ENCODE measurements around the gene USP9X. TPM values are rescaled to one million over a fixed set of nuclear protein-coding genes. Genes with fewer than 3 reads are reported as not detected.
A peak's percentile ranks its signal among the peaks of the same experiment; 100 is the strongest.
"Not testable (repeated sequence)": the region's sequence is repeated elsewhere in the genome, so short reads cannot be mapped to it uniquely, and the experiment has no call there.

USP9X gene
- total RNA-seq, result 10 to 100 TPM; 72.0 to 85.0 TPM
- long read RNA-seq, partial matches to known transcripts, result 15 of 19 reads
- long read RNA-seq, other reads (novel, unspliced or antisense), result 4 of 19 reads

GRCh38 chrX:41084893-41085511, at the start of gene USP9X:
Gene USP9X, plus strand, starts transcription at chrX:41085445. Its CDS starts 38,184 bp downstream, at chrX:41123629.
- intact Hi-C loops (cut with DNase I, micrococcal nuclease), result no loop called here
- peak; percentile 93 for DNase-seq
- ATAC-seq, result peak; percentile 81

GRCh38 chrX:41035582-41035981, 49.7 kb upstream of the USP9X start:
- DNase-seq, result no peak
- intact Hi-C loops (cut with DNase I, micrococcal nuclease), result no loop called here
- peak; percentile 60 for ATAC-seq

- intact Hi-C loops (cut with DNase I, micrococcal nuclease), result no loop called here
- ATAC-seq (peak; percentile 81), DNase-seq (peak in 1 of 2 donors; percentile 33)
Measured at GRCh38 chrX:41036668-41037326, 48.4 kb upstream of the USP9X start.

- ATAC-seq (no peak), DNase-seq (no peak)
- intact Hi-C loops (cut with DNase I, micrococcal nuclease), result no loop called here
Measured at GRCh38 chrX:41043196-41043595, 42.0 kb upstream of the USP9X start.

GRCh38 chrX:41043674-41044345, 41.4 kb upstream of the USP9X start:
- intact Hi-C loops (cut with DNase I, micrococcal nuclease), result no loop called here
- ATAC-seq (no peak), DNase-seq (no peak)

GRCh38 chrX:41045960-41046567, 39.2 kb upstream of the USP9X start:
- DNase-seq, result peak in 1 of 2 donors; percentile 28
- ATAC-seq, result peak; percentile 25
- intact Hi-C loops (cut with DNase I, micrococcal nuclease), result no loop called here

GRCh38 chrX:41047878-41048534, 37.2 kb upstream of the USP9X start:
- peak; percentile 57 to 58 for DNase-seq
- intact Hi-C loops (cut with DNase I, micrococcal nuclease), result no loop called here
- ATAC-seq, result peak; percentile 90

GRCh38 chrX:41050359-41050758, 34.9 kb upstream of the USP9X start:
- intact Hi-C loops (cut with DNase I, micrococcal nuclease), result no loop called here
- DNase-seq (no peak), ATAC-seq (no peak)

- ATAC-seq, result no peak
- intact Hi-C loops (cut with DNase I, micrococcal nuclease), result no loop called here
- no peak for DNase-seq
Measured at GRCh38 chrX:41051288-41051687, 34.0 kb upstream of the USP9X start.

- no peak for DNase-seq
- intact Hi-C loops (cut with DNase I, micrococcal nuclease), result no loop called here
- ATAC-seq, result no peak
Measured at GRCh38 chrX:41055740-41056139, 29.5 kb upstream of the USP9X start.

GRCh38 chrX:41063276-41063675, 22.0 kb upstream of the USP9X start:
- intact Hi-C loops (cut with DNase I, micrococcal nuclease); DNase-seq; ATAC-seq: not testable (repeated sequence)

GRCh38 chrX:41064018-41064417, 21.2 kb upstream of the USP9X start:
- no peak for DNase-seq
- intact Hi-C loops (cut with DNase I, micrococcal nuclease), result no loop called here
- no peak for ATAC-seq

- no peak for DNase-seq
- ATAC-seq, result peak; percentile 26
- intact Hi-C loops (cut with DNase I, micrococcal nuclease), result no loop called here
Measured at GRCh38 chrX:41066391-41066790, 18.9 kb upstream of the USP9X start.

GRCh38 chrX:41066969-41067368, 18.3 kb upstream of the USP9X start:
- intact Hi-C loops (cut with DNase I, micrococcal nuclease), result no loop called here
- ATAC-seq, result peak; percentile 78
- DNase-seq, result no peak

- ATAC-seq, result no peak
- intact Hi-C loops (cut with DNase I, micrococcal nuclease), result no loop called here
- no peak for DNase-seq
Measured at GRCh38 chrX:41067721-41068120, 17.5 kb upstream of the USP9X start.

- DNase-seq (no peak), ATAC-seq (no peak)
- intact Hi-C loops (cut with DNase I, micrococcal nuclease), result no loop called here
Measured at GRCh38 chrX:41076742-41077141, 8.5 kb upstream of the USP9X start.

GRCh38 chrX:41081821-41082220, 3.4 kb upstream of the USP9X start:
- ATAC-seq (no peak), DNase-seq (no peak)
- intact Hi-C loops (cut with DNase I, micrococcal nuclease), result no loop called here

- intact Hi-C loops (cut with DNase I, micrococcal nuclease), result no loop called here
- ATAC-seq (no peak), DNase-seq (no peak)
Measured at GRCh38 chrX:41082783-41083182, 2.5 kb upstream of the USP9X start.
